NT2/D1 (cell line): ENCODE data around the gene MYO5A.

Source experiments
- SUZ12 ChIP-seq: IDR thresholded peaks from 2 replicates; pipeline ENCODE4 v1.6.1; 2011; ENCODE audit not compliant: insufficient read length, insufficient read depth; ENCODE audit errors: extremely low read depth
- YY1 ChIP-seq: IDR thresholded peaks from 2 replicates; pipeline ENCODE4 v1.6.1; 2011; ENCODE audit not compliant: insufficient read length, insufficient read depth
- ZNF274 ChIP-seq: IDR thresholded peaks from 2 replicates; pipeline ENCODE4 v1.6.1; 2011; ENCODE audit warnings: mild to moderate bottlenecking, low read depth, low read length

- no peak for TF ChIP-seq YY1
- no peak for TF ChIP-seq ZNF274
- no peak for TF ChIP-seq SUZ12
Measured at GRCh38 chr15:52278636-52279367, 249.9 kb downstream of the MYO5A start.
